GM19239 (cell line): Measurements from ENCODE around the gene ZNF81.
"Not testable (repeated sequence)": the region's sequence is repeated elsewhere in the genome, so short reads cannot be mapped to it uniquely, and the experiment has no call there.

Source experiments
- DNase-seq: peaks from one replicate; pipeline ENCODE4 v3.0.0; 2011; ENCODE audit warnings: low spot score; ENCODE audit not compliant: insufficient read length
- FAIRE-seq: peaks from 2 replicates; lab custom pipeline; 2011; peaks lifted over from hg19 to GRCh38; lab: Jason Lieb, UNC

Gene ZNF81

DNA sequence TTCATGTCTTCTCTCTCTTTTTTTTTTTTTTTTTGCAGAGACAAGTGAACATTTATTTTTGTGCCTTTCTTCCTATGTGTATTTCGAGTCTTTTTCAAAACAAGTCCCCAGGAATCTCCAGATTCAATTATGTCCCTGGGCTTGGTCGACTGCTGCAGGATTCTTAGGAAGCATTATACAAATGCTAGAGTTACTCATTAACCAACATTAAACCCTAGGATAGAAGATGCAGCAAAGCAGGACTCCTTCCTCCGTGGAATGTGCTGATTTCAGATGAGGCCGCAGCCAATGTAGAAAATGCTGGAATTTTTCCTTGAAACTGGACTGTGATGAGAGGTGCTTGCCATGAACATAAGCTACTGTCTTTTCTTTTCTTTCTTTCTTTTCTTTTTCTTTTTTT lies 3.4 kb downstream of the ZNF81 start:
- FAIRE-seq = peak; percentile 55
- no peak for DNase-seq

DNA sequence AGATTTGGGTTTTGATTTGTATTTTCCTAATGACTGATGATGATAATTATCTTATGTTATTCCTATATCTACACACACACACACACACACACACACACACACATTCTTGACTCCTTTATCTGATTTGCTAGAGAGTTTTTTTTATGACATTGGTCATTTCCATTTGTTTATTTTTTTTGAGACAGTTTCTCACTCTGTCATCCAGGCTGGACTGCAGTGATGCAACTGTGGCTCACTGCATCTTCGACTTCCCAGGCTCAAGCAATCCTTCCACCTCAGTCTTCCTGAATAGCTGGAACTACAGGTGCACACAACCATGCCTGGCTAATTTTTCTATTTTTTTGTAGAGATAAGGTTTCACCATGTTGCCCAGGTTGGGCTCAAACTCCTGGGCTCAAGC lies 6.7 kb downstream of the ZNF81 start:
- FAIRE-seq = peak; percentile 48

GRCh38 chrX:47844117-47844516 lies 7.4 kb downstream of the ZNF81 start:
- no peak for FAIRE-seq

More for the DNA sequence above, 6.7 kb downstream of the ZNF81 start:
- no peak for DNase-seq

DNA sequence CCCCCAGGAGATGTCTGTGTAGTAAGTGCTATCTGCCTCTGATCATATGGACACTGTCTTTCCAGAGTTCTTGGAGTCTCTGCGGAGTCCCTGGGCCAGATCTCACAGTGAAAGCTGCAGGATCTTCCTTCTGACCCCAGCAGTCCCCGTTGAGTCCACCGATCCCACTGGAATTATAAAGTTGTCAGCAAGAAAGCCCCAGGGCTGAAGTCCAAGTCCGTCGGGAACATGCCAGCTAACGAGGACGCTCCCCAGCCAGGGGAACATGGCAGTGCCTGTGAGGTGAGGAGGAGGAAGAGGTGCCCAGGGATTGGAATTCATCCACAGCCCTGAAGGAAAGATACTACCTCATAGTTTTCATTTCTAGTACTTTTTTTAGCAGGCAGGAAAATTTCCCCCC lies 9.3 kb downstream of the ZNF81 start:
- no peak for FAIRE-seq
- no peak for DNase-seq

More at GRCh38 chrX:47844117-47844516, 7.4 kb downstream of the ZNF81 start:
- DNase-seq = no peak

- DNase-seq = no peak
- FAIRE-seq = no peak
Measured at GRCh38 chrX:47849778-47850177, 13.1 kb downstream of the ZNF81 start.

DNA sequence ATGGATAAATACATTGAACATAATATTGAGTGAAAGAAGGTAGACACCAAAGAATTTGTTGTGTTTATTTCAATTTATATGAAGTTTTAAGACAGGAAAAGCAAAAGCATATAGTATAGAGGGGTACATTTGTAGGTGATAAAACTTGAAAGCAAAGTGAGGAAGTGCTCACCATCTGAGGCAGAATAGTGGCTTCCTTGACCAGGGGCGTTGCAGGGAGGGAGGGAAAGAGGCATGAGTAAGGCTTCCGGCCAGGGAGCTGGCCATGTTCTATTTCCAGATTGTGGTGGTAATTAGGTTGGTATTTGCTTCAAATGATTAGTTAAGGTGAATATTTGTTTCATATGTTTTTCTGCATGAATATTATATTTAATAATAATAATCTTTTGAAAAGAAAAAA lies 13.7 kb downstream of the ZNF81 start:
- FAIRE-seq = peak; percentile 88
- DNase-seq = not testable (repeated sequence)

- FAIRE-seq (no peak), DNase-seq (no peak)
Measured at GRCh38 chrX:47850901-47851300, 14.2 kb downstream of the ZNF81 start.

DNA sequence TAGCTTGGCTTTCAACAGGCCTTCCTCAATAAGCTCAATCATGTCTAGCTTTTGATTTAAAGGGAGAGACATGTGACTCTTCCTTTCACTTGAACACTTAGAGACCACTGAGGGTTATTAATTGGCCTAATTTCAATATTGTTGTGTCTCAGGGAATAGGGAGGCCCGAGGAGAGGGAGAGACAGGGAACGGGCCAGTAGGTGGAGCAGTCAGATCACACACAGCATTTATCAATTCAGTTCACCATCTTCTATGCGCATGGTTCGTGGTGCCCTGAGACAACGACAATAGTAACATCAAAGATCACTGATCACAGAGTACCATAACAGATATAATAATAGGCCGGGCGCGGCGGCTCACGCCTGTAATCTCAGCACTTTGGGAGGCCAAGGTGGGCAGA lies 17.8 kb downstream of the ZNF81 start:
- DNase-seq = no peak
- FAIRE-seq = peak; percentile 66

- no peak for FAIRE-seq
Measured at GRCh38 chrX:47859686-47860085, 23.0 kb downstream of the ZNF81 start.

GRCh38 chrX:47862680-47863079 lies 26.0 kb downstream of the ZNF81 start:
- no peak for DNase-seq
- no peak for FAIRE-seq

More at GRCh38 chrX:47859686-47860085, 23.0 kb downstream of the ZNF81 start:
- no peak for DNase-seq

DNA sequence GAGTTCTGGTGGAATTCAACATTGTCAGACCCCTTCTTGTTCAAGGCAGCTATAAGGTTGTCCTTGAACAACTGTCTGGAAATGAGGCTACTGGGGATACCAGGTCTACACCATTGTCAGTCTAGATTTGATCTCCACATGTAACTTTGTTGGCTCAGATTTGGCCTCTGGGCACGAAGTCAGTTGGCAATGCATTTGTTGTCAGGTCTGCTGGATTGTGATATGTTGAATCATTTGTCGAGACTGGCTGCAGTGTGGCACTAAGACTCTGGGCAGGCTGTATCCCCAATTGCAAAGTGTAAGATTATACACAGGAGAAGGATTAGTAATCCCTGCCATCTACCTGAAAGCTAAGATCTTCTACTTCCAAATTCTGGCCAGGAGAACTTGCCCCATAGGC lies 26.5 kb downstream of the ZNF81 start:
- FAIRE-seq (no peak), DNase-seq (no peak)

GRCh38 chrX:47864300-47864699 lies 27.6 kb downstream of the ZNF81 start:
- no peak for DNase-seq

GRCh38 chrX:47864785-47865184 lies 28.1 kb downstream of the ZNF81 start:
- no peak for DNase-seq
- no peak for FAIRE-seq

More at GRCh38 chrX:47864300-47864699, 27.6 kb downstream of the ZNF81 start:
- no peak for FAIRE-seq

DNA sequence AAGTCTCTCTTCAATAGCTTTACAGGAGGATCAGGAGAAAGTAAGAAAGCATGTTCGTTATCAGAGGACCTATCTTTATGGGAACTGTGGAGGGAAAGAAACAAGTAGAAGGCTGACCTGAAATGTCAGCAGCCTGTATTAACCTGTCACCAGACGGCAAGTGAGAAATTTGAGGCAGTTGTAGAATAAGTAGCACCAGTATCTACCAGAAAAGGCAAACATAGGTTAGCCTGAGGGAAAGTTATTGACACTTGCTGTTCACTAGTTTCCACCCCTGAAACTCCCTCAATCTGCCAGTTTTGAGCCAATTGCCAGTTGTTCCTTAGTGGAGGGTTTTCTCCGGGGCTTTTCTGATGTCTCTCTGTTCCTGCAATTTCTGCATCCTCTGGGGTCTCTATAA lies 36.4 kb downstream of the ZNF81 start:
- no peak for FAIRE-seq
- no peak for DNase-seq

DNA sequence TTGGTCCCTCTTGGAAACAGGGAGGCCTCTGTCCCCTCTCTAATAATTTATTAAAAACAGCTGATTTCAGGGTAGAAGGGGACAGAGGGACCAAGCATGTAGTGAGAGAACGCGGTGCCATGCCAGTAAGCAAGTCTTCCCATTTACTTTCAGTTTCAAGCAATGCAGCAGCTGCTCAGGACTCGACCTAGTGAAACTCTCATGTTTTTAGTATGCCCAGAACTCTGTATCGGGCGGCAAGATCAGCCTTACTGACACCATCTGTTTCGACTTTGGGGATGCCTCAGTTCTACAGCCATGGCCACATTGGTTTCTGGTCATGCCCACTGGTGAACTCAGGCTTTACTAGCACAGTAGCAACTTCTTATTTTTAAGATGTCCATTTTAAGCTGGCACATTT lies 40.6 kb downstream of the ZNF81 start:
- DNase-seq (no peak), FAIRE-seq (peak; percentile 70)

DNA sequence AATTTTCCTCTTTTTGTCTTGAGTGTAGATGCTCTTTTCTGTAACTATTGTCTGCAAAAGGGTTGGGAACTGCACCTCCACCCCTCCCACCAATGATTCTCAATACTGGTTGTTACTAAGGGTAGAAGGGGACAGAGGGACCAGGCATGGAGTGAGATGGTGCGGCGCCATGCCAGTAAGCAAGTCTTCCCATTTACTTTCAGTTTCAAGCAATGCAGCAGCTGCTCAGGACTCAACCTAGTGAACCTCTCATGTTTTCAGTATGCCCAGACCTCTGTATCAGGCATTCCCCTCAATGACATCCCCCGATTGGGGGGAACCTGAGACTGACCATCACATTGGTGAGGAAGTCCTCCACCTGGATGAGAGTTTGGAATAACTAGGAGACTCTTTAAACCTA lies 41.5 kb downstream of the ZNF81 start:
- DNase-seq (no peak), FAIRE-seq (peak; percentile 78)

GRCh38 chrX:47879463-47879862 lies 42.8 kb downstream of the ZNF81 start:
- FAIRE-seq (no peak), DNase-seq (no peak)

DNA sequence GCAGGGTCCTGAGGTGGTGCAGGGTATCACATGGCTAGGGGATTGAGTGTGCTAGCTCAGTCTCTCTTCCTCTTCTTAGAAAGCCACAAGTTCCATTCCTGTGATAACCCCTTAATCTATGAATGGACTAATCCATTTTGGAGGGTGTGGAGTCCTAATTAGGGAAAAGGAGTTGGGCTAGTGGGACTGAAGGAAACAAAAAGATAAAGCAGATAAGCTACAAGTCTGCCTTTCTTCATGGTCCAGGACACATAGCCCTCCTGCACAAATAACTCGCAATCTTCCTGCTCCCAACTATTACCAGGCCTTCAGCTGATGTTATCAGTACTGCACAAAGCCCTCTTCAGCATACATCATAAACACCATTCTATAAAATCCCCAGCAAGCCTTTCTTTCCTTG lies 44.2 kb downstream of the ZNF81 start:
- DNase-seq (no peak), FAIRE-seq (no peak)

GRCh38 chrX:47885501-47885900 lies 48.8 kb downstream of the ZNF81 start:
- FAIRE-seq = no peak

GRCh38 chrX:47898024-47898423 lies 61.3 kb downstream of the ZNF81 start:
- FAIRE-seq = no peak

More at GRCh38 chrX:47885501-47885900, 48.8 kb downstream of the ZNF81 start:
- no peak for DNase-seq

DNA sequence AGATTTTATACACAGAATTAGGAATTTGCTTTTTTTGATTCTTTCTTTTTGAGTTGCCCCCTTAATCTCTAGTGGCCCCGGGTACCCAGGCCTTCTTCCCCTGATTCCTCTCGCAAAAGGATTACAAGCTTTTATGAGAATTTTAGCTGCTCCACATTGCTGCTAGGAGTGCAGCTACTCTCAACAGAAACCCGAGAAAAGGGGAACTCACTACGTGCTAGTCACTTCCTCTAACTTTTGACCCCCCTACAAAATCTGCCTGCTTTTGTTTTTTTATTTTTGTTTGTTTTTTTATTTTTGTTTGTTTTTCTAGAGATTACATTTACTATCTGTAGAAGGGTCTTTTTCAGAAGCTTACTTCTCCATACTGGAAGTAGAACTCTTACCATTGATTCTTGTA lies 64.1 kb downstream of the ZNF81 start:
- FAIRE-seq (no peak), DNase-seq (no peak)

More at GRCh38 chrX:47898024-47898423, 61.3 kb downstream of the ZNF81 start:
- no peak for DNase-seq

- DNase-seq (no peak), FAIRE-seq (no peak)
Measured at GRCh38 chrX:47902161-47902560, 65.5 kb downstream of the ZNF81 start.
